ENCODE results near the gene BAIAP2L2. TPM values are rescaled to one million over a fixed set of nuclear protein-coding genes. Genes with fewer than 3 reads are reported as not detected.

The BAIAP2L2 gene
- total RNA-seq, 2 experiments from 2014 or later = 0.93 to 1.6 TPM

GRCh38 chr22:38097557-38098409 is 12.7 kb downstream of the BAIAP2L2 start:
- POLR2A ChIA-PET = no interaction called here
- peaks cover 9% of the 10 kb centered on the region for H3K36me3 Mint-ChIP-seq
- DNase-seq = no peak

GRCh38 chr22:38097058-38097457 is 13.4 kb downstream of the BAIAP2L2 start:
- Mint-ChIP-seq H3K36me3 (peaks cover 9% of the 10 kb centered on the region), H3K27me3 (no peaks in the 10 kb centered on the region), H3K9me3 (no peaks in the 10 kb centered on the region)

More at GRCh38 chr22:38097557-38098409, 12.7 kb downstream of the BAIAP2L2 start:
- Mint-ChIP-seq H3K27me3 (no peaks in the 10 kb centered on the region), H3K4me1 (ENCODE audit: low read depth) (no peaks in the 10 kb centered on the region), H3K4me3 (no peak overlapping the region), H3K27ac (no peak overlapping the region), H3K9me3 (no peaks in the 10 kb centered on the region)
- CTCF ChIA-PET = interaction anchor here (0.7 to 2.4 kb wide), 3 partner anchors 17 to 474 kb away, joined by 3 to 9 read pairs (median 3); no protein-coding TSS in a partner anchor
- intact Hi-C loops (cut with micrococcal nuclease) = no loop called here

GRCh38 chr22:38089474-38089851 is 21.0 kb downstream of the BAIAP2L2 start:
- no peak for DNase-seq
- H3K4me1 Mint-ChIP-seq (ENCODE audit: low read depth) = no peaks in the 10 kb centered on the region
- H3K27ac Mint-ChIP-seq = no peak overlapping the region
- no peak overlapping the region for H3K4me3 Mint-ChIP-seq
- POLR2A ChIA-PET = no interaction called here
- peaks cover 7% of the 10 kb centered on the region for H3K36me3 Mint-ChIP-seq
- CTCF ChIA-PET = interaction anchor here (1.0 kb wide), 1 partner anchor 38 kb away, joined by 4 read pairs; no protein-coding TSS in a partner anchor
- no peaks in the 10 kb centered on the region for H3K9me3 Mint-ChIP-seq
- intact Hi-C loops (cut with micrococcal nuclease) = no loop called here
- H3K27me3 Mint-ChIP-seq = peaks cover 5% of the 10 kb centered on the region

More at GRCh38 chr22:38097058-38097457, 13.4 kb downstream of the BAIAP2L2 start:
- DNase-seq = no peak
- Mint-ChIP-seq H3K4me1 (ENCODE audit: low read depth) (no peaks in the 10 kb centered on the region), H3K4me3 (no peak overlapping the region), H3K27ac (no peak overlapping the region)
- POLR2A ChIA-PET = no interaction called here
- CTCF ChIA-PET = interaction anchor here (1.3 to 2.4 kb wide), 2 partner anchors 17 to 45 kb away, joined by 3 to 9 read pairs; no protein-coding TSS in a partner anchor
- intact Hi-C loops (cut with micrococcal nuclease) = no loop called here

- intact Hi-C loops (cut with micrococcal nuclease) = no loop called here
- Mint-ChIP-seq H3K27ac (no peak overlapping the region), H3K36me3 (peaks cover 5% of the 10 kb centered on the region), H3K9me3 (no peaks in the 10 kb centered on the region), H3K4me3 (no peak overlapping the region), H3K27me3 (peaks cover 5% of the 10 kb centered on the region), H3K4me1 (ENCODE audit: low read depth) (no peaks in the 10 kb centered on the region)
- DNase-seq = no peak
- CTCF ChIA-PET = interaction anchor here (1.0 kb wide), 1 partner anchor 37 kb away, joined by 4 read pairs; no protein-coding TSS in a partner anchor
- POLR2A ChIA-PET = no interaction called here
These were observed 21.6 kb downstream of the BAIAP2L2 start for GRCh38 chr22:38088629-38089473.

- POLR2A ChIA-PET = no interaction called here
- CTCF ChIA-PET = no interaction called here
- no peaks in the 10 kb centered on the region for H3K36me3 Mint-ChIP-seq
- intact Hi-C loops (cut with micrococcal nuclease) = no loop called here
- DNase-seq = no peak
- H3K4me3 Mint-ChIP-seq = no peak overlapping the region
- H3K9me3 Mint-ChIP-seq = no peaks in the 10 kb centered on the region
- H3K27ac Mint-ChIP-seq = no peak overlapping the region
- no peaks in the 10 kb centered on the region for H3K4me1 Mint-ChIP-seq (ENCODE audit: low read depth)
- peaks cover 9% of the 10 kb centered on the region for H3K27me3 Mint-ChIP-seq
These were observed 22.6 kb downstream of the BAIAP2L2 start for GRCh38 chr22:38087855-38088254.

GRCh38 chr22:38086942-38087341 is 23.5 kb downstream of the BAIAP2L2 start:
- CTCF ChIA-PET = no interaction called here
- no peak for DNase-seq
- Mint-ChIP-seq H3K4me3 (no peak overlapping the region), H3K36me3 (no peaks in the 10 kb centered on the region), H3K27ac (no peak overlapping the region), H3K9me3 (no peaks in the 10 kb centered on the region), H3K4me1 (ENCODE audit: low read depth) (no peaks in the 10 kb centered on the region), H3K27me3 (peaks cover 11% of the 10 kb centered on the region)
- POLR2A ChIA-PET = no interaction called here
- intact Hi-C loops (cut with micrococcal nuclease) = no loop called here

- no peaks in the 10 kb centered on the region for H3K36me3 Mint-ChIP-seq
- no peak for DNase-seq
- POLR2A ChIA-PET = no interaction called here
- no peaks in the 10 kb centered on the region for H3K9me3 Mint-ChIP-seq
- intact Hi-C loops (cut with micrococcal nuclease) = no loop called here
- CTCF ChIA-PET = interaction anchor here (1.7 kb wide), 1 partner anchor 28 kb away, joined by 5 read pairs; no protein-coding TSS in a partner anchor
- H3K27me3 Mint-ChIP-seq = peaks cover 14% of the 10 kb centered on the region
- H3K27ac Mint-ChIP-seq = no peak overlapping the region
- no peaks in the 10 kb centered on the region for H3K4me1 Mint-ChIP-seq (ENCODE audit: low read depth)
- no peak overlapping the region for H3K4me3 Mint-ChIP-seq
These were observed 24.3 kb downstream of the BAIAP2L2 start for GRCh38 chr22:38086001-38086845.

- Mint-ChIP-seq H3K4me3 (no peak overlapping the region), H3K4me1 (ENCODE audit: low read depth) (no peaks in the 10 kb centered on the region), H3K36me3 (no peaks in the 10 kb centered on the region), H3K27ac (no peak overlapping the region), H3K9me3 (no peaks in the 10 kb centered on the region), H3K27me3 (peaks cover 14% of the 10 kb centered on the region)
- no peak for DNase-seq
- intact Hi-C loops (cut with micrococcal nuclease) = no loop called here
- POLR2A ChIA-PET = no interaction called here
- CTCF ChIA-PET = interaction anchor here (1.7 kb wide), 1 partner anchor 29 kb away, joined by 5 read pairs; no protein-coding TSS in a partner anchor
These were observed 25.0 kb downstream of the BAIAP2L2 start for GRCh38 chr22:38085501-38085900.

- H3K4me1 Mint-ChIP-seq (ENCODE audit: low read depth) = no peaks in the 10 kb centered on the region
- no peak overlapping the region for H3K27ac Mint-ChIP-seq
- H3K36me3 Mint-ChIP-seq = no peaks in the 10 kb centered on the region
- intact Hi-C loops (cut with micrococcal nuclease) = no loop called here
- no peaks in the 10 kb centered on the region for H3K9me3 Mint-ChIP-seq
- POLR2A ChIA-PET = no interaction called here
- CTCF ChIA-PET = interaction anchor here (1.7 kb wide), 1 partner anchor 30 kb away, joined by 5 read pairs; no protein-coding TSS in a partner anchor
- no peak overlapping the region for H3K4me3 Mint-ChIP-seq
- H3K27me3 Mint-ChIP-seq = peaks cover 16% of the 10 kb centered on the region
- no peak for DNase-seq
These were observed 25.4 kb downstream of the BAIAP2L2 start for GRCh38 chr22:38085056-38085455.

GRCh38 chr22:38083931-38084631 is 26.4 kb downstream of the BAIAP2L2 start, which contains the start of gene SLC16A8:
TSS of gene SLC16A8 (minus strand) at chr22:38084184. CDS start at chr22:38082873, 1,311 bp downstream.
- intact Hi-C loops (cut with micrococcal nuclease) = no loop called here
- CTCF ChIA-PET = interaction anchor here (1.7 kb wide), 1 partner anchor 30 kb away, joined by 5 read pairs; no protein-coding TSS in a partner anchor
- DNase-seq = no peak
- Mint-ChIP-seq H3K36me3 (no peaks in the 10 kb centered on the region), H3K9me3 (no peaks in the 10 kb centered on the region), H3K27me3 (peaks cover 16% of the 10 kb centered on the region), H3K4me3 (no peak within 1 kb of the TSS), H3K4me1 (ENCODE audit: low read depth) (no peaks in the 10 kb centered on the region), H3K27ac (no peak within 1 kb of the TSS)
- POLR2A ChIA-PET = no interaction called here
